Ovary (tissue), 3 donors: ENCODE data around the gene ESRP2.

Experiments used
- POLR2A ChIP-seq: fragments of 450-650 bp; IDR thresholded peaks from one replicate; pipeline ENCODE4 v1.6.1; 2017; ENCODE audit warnings: antibody characterized with exemption, mild to moderate bottlenecking, moderate library complexity
- TF ChIP-seq, protein P1 (sequence below), 3 donors: fragments of 450-650 bp in 2 of 3; fragments of 200-600 bp in 1 of 3; IDR thresholded peaks; one replicate each; pipeline versions ENCODE4 v1.5.1 to v1.8.0; 2016 to 2022; ENCODE audit warnings: antibody characterized with exemption in 3 of 3, mild to moderate bottlenecking in 1 of 3
- donor health status: DM: no; HTN: no; CAD: no.

DNA sequence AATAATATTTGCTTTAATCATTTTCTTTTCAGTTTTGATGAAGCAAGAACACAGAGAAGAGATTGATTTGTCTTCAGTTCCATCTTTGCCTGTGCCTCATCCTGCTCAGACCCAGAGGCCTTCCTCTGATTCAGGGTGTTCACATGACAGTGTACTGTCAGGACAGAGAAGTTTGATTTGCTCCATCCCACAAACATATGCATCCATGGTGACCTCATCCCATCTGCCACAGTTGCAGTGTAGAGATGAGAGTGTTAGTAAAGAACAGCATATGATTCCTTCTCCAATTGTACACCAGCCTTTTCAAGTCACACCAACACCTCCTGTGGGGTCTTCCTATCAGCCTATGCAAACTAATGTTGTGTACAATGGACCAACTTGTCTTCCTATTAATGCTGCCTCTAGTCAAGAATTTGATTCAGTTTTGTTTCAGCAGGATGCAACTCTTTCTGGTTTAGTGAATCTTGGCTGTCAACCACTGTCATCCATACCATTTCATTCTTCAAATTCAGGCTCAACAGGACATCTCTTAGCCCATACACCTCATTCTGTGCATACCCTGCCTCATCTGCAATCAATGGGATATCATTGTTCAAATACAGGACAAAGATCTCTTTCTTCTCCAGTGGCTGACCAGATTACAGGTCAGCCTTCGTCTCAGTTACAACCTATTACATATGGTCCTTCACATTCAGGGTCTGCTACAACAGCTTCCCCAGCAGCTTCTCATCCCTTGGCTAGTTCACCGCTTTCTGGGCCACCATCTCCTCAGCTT lies 45.0 kb downstream of the ESRP2 start:
- TF ChIP-seq, protein P1, sequence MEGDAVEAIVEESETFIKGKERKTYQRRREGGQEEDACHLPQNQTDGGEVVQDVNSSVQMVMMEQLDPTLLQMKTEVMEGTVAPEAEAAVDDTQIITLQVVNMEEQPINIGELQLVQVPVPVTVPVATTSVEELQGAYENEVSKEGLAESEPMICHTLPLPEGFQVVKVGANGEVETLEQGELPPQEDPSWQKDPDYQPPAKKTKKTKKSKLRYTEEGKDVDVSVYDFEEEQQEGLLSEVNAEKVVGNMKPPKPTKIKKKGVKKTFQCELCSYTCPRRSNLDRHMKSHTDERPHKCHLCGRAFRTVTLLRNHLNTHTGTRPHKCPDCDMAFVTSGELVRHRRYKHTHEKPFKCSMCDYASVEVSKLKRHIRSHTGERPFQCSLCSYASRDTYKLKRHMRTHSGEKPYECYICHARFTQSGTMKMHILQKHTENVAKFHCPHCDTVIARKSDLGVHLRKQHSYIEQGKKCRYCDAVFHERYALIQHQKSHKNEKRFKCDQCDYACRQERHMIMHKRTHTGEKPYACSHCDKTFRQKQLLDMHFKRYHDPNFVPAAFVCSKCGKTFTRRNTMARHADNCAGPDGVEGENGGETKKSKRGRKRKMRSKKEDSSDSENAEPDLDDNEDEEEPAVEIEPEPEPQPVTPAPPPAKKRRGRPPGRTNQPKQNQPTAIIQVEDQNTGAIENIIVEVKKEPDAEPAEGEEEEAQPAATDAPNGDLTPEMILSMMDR (IDR thresholded peaks at IDR 0.05), result no peak
- TF ChIP-seq POLR2A, result no peak
